Right hindlimb (tissue), 1 donor: ENCODE results near the gene ARHGAP5.
A peak's percentile ranks its signal among the peaks of the same experiment; 100 is the strongest.

Source experiments
- DNase-seq: peaks from one replicate; pipeline ENCODE4 v3.0.0-alpha.2; 2018

Gene ARHGAP5, protein sequence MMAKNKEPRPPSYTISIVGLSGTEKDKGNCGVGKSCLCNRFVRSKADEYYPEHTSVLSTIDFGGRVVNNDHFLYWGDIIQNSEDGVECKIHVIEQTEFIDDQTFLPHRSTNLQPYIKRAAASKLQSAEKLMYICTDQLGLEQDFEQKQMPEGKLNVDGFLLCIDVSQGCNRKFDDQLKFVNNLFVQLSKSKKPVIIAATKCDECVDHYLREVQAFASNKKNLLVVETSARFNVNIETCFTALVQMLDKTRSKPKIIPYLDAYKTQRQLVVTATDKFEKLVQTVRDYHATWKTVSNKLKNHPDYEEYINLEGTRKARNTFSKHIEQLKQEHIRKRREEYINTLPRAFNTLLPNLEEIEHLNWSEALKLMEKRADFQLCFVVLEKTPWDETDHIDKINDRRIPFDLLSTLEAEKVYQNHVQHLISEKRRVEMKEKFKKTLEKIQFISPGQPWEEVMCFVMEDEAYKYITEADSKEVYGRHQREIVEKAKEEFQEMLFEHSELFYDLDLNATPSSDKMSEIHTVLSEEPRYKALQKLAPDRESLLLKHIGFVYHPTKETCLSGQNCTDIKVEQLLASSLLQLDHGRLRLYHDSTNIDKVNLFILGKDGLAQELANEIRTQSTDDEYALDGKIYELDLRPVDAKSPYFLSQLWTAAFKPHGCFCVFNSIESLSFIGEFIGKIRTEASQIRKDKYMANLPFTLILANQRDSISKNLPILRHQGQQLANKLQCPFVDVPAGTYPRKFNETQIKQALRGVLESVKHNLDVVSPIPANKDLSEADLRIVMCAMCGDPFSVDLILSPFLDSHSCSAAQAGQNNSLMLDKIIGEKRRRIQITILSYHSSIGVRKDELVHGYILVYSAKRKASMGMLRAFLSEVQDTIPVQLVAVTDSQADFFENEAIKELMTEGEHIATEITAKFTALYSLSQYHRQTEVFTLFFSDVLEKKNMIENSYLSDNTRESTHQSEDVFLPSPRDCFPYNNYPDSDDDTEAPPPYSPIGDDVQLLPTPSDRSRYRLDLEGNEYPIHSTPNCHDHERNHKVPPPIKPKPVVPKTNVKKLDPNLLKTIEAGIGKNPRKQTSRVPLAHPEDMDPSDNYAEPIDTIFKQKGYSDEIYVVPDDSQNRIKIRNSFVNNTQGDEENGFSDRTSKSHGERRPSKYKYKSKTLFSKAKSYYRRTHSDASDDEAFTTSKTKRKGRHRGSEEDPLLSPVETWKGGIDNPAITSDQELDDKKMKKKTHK (N-terminal part only)

DNA sequence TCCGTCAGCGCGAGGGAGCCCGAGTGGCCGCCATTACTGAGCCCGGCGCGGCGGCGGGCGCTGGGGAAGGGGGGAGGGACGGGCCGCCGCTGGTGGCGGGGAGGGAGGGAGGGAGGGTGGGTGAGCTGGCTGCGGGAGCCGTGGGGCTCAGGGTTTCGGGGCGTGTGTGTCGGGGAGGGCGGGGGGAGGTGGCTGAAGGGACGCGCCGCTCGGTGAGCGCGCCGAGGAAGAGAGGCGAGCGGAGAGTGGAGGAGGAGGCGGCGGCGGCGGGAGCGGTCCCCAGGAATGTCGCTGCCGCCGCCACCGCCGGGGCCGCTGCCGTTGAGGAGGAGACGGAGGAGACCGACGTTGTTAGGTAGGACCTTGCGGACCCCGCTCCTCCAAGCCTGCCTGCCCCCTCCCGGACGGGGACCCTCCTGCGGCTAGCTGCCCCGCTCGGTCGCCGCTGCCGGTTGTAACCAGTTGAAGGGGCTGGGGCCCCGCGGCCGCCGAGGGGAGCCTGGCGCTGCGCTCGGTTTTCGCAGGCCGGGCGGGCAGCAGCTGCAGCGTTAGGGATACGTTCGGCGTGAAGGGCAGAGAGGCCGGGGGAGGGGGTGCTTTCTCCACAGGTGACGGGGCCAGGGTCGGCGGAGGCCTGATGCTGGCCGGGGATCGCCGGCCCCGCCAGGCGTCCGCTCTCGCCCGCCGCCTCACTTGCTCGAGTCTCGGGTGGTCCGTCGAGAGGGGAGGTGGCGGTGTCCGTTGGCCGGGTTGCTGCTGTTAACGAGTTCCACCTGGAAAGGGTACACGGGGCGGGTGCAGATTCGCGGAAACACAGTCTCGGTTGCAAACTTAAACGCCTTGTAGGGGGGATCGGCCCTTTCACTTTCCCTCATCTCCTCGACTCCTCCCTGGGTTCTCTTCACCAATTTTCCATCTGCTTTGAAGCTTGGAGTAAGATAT is at the start of gene ARHGAP5:
TSS of gene ARHGAP5 (plus strand) at position 224 of the 942 bp plus-strand sequence. CDS start 13,366 bp downstream, outside the sequence.
- peak; percentile 83 for DNase-seq

DNA sequence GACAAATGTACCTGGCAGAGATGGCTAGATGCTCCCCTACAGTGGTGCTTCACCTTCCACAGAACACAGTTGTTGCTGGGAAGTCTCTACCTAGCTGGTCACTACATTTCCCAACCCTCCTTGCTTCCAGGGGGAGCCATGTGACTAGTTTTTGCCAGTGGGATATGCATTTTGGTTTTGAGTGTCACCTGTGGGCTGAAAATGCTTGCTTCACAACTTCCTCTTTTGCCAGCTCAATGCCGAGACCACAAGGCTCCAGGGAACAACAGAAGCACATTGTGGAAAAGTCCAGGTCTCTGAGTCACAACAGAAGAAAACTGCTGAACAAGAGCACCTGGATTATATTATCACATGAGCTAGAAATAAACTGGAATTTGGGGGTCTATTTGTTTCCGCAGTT is 48.5 kb upstream of the ARHGAP5 start:
- DNase-seq, result no peak

DNA sequence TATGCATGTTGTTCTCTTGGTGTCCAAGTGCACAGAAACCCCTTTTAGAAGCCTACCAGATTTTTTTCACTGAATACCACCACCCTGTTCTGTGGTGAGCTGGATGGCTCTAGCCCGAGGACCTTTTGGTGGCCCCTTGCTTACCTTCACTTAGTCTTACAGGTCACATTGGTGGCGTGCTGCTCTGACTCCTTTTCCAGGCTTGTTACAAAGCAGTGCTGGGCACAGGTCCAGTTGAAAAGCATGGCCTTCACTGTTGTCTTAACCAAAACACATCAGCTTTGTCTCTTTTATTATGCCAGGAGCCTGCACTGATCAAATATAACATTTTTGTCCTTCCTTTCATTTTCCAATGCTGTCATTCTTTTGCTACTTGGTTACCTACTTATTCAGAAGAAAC is 43.6 kb upstream of the ARHGAP5 start:
- no peak for DNase-seq

DNA sequence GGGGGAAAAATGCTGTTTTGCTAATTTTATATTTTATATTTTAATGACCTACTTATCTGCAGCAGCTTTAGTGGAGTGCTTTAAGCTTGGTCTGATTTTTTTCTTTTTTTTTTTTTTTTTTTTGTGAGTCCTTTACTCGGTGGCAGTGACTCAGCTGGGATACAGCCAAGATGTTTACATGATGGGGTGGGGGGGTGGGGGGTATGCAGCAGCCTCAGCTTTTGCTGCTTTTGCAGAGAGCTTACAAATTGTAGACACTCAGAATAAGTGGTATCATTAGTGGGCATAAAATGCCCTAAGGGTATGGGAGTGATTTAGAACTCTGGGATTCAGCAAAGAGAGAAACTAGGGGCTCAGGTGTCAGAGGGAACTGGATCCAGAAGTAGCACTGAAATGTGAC is 38.2 kb upstream of the ARHGAP5 start:
- DNase-seq, result no peak

DNA sequence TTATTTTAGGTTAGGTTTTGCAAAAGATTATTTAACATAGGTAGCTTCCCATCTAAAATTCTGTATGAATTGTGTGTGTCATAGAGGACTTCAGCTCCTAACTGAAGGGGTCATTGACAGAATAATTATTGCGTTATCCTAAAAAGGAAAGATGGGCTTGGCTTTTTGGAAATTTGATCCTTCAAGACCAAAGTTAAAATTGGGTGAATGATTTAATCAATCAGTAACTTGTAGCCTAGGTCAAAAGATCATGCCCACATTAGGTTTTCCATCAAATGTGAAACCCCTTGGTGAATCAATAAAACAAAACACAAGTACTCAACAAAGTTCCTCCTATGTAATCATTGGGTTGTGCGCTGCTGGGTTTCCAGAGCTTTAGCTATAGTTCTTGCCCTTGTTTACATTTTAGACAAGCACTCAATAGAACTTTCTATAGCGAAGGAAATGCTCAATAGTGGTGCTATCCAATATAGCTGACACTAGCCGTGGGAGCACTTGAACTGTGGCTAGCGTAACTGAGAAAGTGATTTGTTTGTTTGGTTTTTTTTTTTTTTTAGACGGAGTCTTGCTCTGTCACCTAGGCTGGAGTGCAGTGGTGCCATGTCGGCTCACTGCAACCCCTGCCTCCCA is 37.6 kb upstream of the ARHGAP5 start:
- no peak for DNase-seq

DNA sequence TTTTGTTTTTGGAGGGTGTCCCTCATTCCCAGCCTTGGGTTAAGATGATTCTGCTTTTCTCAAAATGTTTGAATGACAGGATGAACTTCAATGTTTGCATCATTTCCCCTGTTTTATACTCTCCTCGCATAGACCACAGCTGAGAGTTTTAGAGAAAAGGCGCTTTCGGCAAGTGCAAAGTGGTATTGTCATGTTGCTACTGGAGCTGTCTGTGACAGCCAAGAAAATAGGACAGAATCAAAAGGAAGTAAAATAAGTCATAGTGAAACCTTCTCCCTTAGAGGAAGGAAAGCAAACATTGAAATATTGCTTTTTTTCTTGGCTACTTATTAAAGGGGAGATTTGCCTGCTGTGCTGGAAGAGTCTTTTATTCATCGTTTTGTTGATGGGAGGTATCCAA is 33.5 kb upstream of the ARHGAP5 start:
- DNase-seq, result no peak

DNA sequence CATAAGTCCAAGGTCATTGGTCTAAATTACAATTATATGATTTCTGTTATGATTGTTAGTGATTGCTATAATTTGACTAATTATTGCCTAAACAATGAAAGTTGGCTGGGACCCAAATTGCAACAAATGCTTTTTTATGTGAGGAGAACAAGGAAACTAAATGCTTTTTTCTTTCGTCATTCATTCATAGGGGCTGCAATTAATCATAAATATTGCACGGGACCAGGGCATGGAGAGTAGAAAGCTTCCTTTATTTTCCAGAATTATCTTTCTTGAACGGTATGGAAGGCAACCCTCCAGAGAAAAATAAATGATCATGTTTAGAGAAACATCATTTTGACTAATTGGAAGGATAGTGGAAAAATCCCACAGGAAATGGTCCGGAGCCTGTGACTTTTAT is 32.6 kb upstream of the ARHGAP5 start:
- no peak for DNase-seq

DNA sequence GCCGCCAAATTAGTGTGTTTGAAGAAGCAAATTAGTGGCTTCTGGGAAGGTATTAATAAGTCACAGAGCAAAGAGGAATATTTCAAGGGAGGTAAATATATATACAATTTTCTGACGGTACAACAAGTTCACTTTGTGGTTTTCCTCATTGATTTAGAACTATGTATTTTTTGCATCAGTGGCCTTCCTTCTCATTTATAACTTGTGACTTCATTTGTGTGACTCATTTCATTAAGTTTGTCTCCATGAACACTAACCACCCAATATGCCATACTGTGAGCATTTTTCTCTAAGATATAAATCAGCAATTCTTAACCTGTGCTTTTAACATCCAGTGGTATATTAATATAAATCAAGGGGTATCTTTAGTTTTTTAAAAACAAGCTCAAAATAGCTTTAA is 29.3 kb upstream of the ARHGAP5 start:
- DNase-seq, result no peak

DNA sequence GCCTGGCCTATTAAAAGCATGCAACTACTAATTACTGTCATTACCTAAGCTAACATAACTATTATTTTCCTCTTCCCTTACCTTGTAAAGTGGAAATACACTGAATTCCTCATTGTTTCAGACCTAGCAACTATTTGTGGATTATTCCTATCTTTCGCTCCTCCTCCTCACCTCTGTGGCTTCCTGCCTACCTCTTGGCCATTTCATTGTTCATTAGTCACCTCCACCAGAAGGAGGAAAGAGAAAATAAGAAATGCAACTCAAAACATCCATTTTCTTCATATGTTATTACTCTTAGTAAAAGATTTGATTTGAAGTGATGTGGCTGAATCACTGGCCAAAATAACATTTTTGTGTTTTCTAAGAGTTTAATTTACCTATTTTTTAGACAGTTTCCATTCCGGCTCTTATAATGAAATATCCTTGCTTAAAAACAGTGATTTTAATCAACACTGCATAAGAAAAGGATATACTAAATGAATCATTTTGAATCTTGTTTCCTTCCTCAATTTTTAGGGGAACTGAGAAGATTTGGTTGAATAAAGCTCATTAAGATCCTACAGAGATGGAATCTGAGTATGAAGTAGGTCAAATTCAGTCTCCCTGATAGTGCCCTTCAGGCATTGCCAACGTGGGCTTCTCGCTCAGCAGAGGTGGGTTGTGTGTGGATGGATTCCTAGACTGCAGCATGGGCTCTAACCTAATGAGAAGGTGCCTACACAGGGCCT is 27.6 kb upstream of the ARHGAP5 start:
- DNase-seq, result no peak

DNA sequence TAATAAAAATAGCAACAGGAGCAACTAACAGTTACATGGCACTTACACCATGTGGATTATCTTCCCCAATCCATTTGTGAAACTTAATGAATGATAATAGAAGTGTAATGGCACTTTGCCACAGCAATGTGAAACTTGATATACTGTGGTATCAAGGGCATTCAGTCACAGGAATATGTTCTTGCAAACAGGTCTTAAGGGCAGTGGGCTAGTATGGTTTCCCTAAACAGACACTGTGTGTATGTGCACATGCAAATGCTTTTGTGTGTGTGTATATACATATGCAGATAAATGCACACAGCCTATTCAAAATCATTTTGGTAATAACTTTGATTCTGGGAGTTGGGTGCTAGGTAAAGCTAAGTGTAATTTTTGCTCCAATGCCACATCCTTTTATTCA is 26.2 kb upstream of the ARHGAP5 start:
- DNase-seq, result no peak

DNA sequence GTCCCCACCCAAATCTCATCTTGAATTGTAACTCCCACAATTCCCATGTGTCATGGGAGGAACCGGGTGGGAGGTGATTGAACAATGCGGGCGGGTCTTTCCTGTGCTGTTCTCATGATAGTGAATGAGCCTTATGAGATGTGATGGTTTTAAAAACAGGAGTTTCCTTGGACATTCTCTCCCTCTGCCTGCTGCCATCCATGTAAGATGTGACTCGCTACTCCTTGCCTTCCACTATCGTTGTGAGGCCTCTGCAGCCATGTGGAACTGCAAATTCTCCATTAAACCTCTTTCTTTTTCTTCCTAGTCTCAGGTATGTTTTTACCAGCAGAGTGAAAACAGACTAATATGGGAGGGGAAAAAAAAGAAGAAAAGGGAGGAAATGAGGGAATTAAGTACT is 22.6 kb upstream of the ARHGAP5 start:
- DNase-seq, result no peak

DNA sequence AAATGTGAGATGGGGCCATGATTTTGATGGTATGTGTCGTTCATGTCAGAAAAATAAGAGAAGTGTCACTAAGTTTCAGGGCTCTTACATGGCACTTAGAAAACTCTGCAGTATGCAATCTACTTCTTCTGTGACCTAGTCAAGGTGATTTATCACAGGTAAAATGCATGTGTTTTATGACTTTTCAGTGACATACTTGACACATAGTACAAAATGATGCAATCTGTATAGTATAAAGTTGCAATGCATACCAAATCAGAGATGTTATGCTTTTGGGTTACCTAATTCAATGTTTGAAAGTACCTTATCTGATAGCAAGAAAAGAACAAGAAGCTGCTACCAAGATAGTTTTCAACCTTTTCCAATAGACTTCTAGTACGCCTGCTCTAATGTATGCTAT is 21.9 kb upstream of the ARHGAP5 start:
- no peak for DNase-seq

DNA sequence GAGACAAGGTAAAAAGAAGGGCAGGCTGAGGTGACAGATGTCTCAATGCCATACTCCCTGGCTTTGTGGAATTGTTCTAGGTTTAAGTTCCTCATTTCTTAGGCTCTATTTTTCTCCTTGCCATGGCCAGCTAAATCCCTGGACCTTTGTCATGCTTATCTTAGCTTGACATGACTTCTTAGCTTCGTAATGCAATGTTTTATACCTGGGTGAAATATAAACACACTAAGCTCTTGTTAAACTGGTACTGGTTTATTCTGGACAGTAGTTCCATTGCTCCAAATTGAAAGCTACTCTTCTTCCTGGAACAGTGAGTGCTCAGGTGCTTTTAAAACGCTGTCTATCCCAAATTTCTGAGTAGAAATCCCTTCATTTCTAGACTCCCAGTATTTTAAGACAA is 17.4 kb upstream of the ARHGAP5 start:
- DNase-seq, result no peak

DNA sequence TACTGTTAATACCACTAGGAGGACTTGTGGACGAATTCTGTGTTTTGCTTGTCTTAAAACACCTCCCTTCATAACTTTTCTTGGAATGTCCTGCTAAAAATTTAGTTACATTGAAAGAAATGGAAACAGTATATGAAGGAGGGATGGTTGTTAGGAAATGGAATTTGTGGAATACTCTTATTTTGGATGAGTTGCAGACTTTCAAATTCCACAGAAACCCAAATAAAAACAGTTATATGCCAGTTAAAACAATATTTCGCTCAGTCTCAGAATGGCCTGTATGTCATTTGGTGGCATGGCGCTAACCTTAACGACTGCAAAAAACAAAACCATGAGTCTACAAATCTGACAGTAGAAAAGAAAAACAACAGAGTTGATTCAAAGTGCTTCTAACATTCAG is 12.2 kb upstream of the ARHGAP5 start:
- DNase-seq, result no peak

DNA sequence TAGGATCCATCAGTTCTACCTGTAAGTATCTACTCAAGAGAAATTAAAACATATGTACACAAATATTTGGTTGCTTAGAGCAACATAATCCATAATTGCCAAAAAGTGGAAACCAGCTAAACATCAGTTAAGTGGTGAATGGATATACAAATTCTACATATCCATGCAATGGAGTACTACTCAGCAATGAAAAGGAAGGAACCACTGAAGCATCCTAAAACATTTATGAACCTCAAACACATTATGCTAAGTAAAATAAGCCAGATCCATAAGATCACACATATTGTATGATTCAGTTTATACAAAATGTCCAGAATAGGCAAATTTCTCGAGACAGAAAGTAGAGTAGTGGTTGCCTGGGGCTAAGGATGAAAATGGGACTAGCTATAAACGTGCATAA is 8.4 kb upstream of the ARHGAP5 start:
- DNase-seq, result no peak

DNA sequence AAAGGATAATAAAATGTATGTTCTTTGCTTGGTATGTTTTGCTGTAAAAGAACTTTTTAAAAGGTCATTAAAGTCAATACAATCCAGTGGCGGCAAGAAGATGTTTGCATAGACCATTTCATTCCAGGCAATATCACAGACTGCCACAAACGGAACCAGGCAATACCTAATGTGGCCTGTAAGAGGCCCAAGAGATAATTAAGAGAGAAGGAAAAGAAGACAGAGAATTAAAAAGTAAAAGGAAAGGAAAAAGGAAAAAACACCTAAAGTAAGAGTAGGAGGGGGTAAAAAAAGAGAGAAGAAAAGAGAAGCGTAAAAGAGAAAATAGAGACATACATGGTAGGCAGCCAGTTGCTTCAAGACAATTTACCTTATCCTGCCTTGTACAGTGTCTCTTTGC is 6.8 kb upstream of the ARHGAP5 start:
- no peak for DNase-seq

DNA sequence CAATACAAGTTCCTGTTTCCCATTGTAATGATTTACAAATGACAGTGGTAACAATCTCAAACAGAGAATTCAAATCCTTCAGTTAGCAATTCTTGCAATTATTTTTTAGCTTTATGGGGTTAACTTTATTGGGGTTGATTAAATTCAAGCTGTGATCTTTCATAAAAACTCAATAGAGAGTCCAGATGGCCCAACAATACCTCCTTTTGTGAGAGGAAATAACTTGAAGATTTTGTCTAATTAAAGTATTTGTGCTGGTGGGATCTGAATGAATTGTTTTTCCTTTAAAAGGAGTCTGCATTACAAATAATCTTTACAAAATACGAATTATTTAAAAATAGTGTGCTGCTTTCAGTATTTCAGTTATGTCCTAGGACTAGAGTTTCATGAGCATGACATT is 4.4 kb upstream of the ARHGAP5 start:
- DNase-seq, result no peak

DNA sequence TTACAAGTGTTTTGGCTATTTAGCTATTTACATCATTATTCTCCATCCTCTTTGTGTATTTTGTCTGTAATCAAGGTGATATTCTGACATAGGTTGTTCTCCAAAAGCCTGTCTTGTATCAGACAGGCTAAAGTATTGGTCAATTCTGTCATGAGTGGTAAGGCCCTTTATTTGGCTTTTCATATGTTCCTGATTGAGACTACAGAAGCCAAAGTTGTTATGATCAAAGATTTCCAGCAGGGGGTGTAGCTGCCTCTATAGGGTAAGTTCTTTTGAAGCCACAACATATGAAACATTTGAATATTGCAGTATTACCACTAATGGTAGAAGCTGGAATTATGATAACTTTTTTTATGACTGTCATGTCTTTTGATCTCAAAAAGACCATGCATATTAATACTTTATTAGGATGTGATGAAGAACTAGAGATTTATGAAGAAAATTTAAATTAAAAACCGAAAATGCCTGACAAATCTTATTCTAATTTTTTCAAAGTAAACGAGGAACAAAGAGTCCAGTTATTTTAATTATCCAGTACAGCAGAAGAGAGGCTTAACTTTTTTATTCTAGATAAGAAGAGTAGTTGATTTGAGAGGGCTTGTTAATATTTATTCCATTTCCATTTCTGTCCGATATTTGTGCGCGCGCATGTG is 3.4 kb upstream of the ARHGAP5 start:
- DNase-seq, result peak; percentile 47

DNA sequence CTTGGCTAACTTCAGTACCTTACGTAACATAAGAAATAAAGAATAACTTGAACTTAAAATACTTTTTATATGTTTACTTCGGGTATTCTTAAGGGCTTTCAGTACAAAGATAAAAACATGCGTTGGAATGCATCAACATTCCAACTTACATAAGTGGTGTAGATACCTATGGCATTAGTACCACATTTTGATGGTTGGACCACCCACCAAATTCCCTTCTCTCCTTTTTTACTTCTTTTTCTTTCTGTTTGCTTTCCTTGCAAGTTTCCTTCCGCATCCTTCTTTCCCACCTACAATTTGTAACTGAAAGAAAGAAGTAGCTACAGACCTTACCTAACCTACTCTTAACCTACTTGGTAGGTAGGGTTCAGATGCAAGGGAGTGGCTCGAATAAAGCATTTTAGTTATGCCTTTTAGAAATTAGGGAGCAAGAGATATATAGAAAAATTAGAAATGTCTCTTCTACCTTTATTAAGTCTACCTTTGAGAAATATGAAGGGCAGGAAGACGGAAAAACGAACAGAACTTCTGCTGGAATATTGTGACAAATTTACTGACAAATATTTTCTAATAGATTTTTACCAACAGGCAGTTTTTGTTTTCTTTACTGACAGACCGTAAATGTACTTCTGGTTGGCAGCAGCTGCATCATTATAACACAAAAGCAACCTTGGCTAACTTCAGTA is 2.1 kb upstream of the ARHGAP5 start:
- DNase-seq, result no peak
